Brain microvascular endothelial cell (primary cell): ENCODE measurements around the gene CHST6.
A peak's percentile ranks its signal among the peaks of the same experiment; 100 is the strongest.

Source experiments
- DNase-seq: peaks from one replicate; pipeline ENCODE4 v3.0.0-alpha.2; 2020
- H3K27ac ChIP-seq: fragments of 250-450 bp; sonication (Bioruptor Pico); 2 replicates; pipeline ENCODE4 v1.5.1; 2020; ENCODE audit warnings: mild to moderate bottlenecking, moderate library complexity
- H3K27me3 ChIP-seq: fragments of 250-450 bp; sonication (Bioruptor Pico); replicated peaks from 2 replicates; pipeline ENCODE4 v1.5.1; 2020; ENCODE audit warnings: mild to moderate bottlenecking
- H3K36me3 ChIP-seq: fragments of 250-450 bp; sonication (Bioruptor Pico); replicated peaks from 2 replicates; pipeline ENCODE4 v1.5.1; 2020; ENCODE audit warnings: mild to moderate bottlenecking
- H3K4me3 ChIP-seq: 2 replicates; pipeline ENCODE4 v1.5.1; 2011; ENCODE audit warnings: low read depth, mild to moderate bottlenecking, control low read depth, low read length, moderate library complexity
- CTCF ChIP-seq: IDR thresholded peaks from 2 replicates; pipeline ENCODE4 v1.5.1; 2011; ENCODE audit warnings: low read depth, mild to moderate bottlenecking, moderate library complexity, low read length, control low read depth, inconsistent platforms; ENCODE audit errors: missing control alignments
- in situ Hi-C: cut with HindIII; loops from 2 replicates; pipeline ENCODE4 v1.10.0; 2017; ENCODE audit warnings: low sequenced_read_pairs, low pct_ligation_motif_present

The CHST6 gene

DNA sequence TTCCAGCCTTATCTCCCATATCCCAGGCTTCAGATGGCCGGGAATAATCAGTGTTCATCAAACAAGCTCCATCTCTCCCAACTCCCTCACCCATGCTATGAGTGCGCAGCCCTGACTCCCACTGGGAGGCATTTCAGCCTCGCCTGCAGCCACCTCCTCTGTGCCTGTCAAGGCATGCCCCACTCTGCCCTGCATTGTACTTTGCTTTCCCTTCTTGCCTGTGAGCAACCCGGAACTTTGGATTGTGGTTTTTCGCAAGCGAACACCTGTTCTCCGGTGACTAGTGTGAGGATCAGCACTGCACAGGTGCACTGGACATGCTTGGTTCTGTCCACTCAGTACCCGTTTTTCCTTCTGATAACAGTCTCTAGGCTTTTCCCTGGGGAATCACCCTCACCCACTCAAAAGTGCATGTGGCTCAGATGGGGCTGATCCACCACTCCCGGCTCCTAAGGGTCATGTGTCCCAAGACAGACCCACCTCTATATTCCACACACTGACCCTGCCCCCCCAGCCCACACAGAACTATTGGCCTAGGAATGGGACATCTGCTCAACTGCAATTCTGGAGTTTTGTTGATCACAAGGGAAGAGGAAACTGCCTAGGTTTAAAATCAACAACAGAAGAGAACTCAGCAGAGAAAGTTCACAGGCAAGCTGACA, 9.1 kb downstream of the CHST6 start:
- in situ Hi-C loops: no loop called here
- H3K4me3 ChIP-seq: no peak overlapping the region
- no peaks in the 10 kb centered on the region for H3K36me3 ChIP-seq
- H3K27ac ChIP-seq: no peak overlapping the region
- H3K27me3 ChIP-seq: no peaks in the 10 kb centered on the region
- no peak for DNase-seq
- no peak for TF ChIP-seq CTCF

DNA sequence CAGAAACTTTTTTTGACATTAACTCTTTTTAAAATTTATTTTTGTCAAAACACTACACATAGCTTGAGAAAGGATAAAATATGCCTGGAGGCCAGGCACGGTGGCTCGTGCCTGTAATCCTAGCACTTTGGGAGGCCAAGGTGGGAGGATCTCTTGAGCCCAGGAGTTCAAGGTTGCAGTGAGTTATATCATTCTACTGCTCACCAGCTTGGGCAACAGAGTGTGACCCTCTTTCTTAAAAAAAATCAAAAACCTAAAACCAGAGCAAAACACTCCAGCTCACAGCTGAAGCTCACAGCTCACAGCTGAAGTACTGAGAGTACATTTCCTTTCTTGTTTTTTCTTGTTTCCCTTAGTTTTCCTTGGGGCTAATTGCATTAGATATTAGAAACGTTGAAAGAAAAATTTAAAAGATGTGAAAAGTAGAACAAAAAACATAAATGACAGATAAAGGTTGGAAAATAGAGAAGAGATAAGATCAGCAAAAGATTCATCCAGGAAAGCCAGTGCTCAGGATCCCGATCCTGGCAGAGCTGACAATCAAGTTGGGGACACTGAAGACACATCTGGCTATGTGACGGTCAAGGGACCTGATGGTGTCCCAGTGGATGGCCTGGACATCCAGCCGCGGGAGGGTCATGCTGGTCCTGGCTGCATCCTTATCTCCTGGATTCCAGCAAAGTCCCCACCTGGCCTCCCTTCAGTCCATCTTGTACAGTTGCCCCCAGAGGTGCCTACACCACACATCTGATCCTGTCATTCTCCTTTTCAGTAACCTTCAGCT, 9.8 kb downstream of the CHST6 start:
- no peak for DNase-seq
- Histone ChIP-seq H3K36me3 (no peaks in the 10 kb centered on the region), H3K4me3 (no peak overlapping the region), H3K27me3 (no peaks in the 10 kb centered on the region), H3K27ac (no peak overlapping the region)
- no peak for TF ChIP-seq CTCF
- in situ Hi-C loops: no loop called here

GRCh38 chr16:75483222-75483621, 12.0 kb downstream of the CHST6 start:
- Histone ChIP-seq H3K4me3 (no peak overlapping the region), H3K36me3 (no peaks in the 10 kb centered on the region), H3K27me3 (no peaks in the 10 kb centered on the region), H3K27ac (no peak overlapping the region)
- TF ChIP-seq CTCF: no peak
- DNase-seq: peak; percentile 29
- in situ Hi-C loops: no loop called here

- Histone ChIP-seq H3K4me3 (no peak overlapping the region), H3K27ac (no peak overlapping the region), H3K27me3 (no peaks in the 10 kb centered on the region), H3K36me3 (no peaks in the 10 kb centered on the region)
- in situ Hi-C loops: no loop called here
- no peak for TF ChIP-seq CTCF
- no peak for DNase-seq
Observed at GRCh38 chr16:75482434-75483205, 12.6 kb downstream of the CHST6 start.

- peak; percentile 11 for TF ChIP-seq CTCF
- in situ Hi-C loops: no loop called here
- Histone ChIP-seq H3K27me3 (no peaks in the 10 kb centered on the region), H3K4me3 (no peak overlapping the region), H3K27ac (no peak overlapping the region), H3K36me3 (no peaks in the 10 kb centered on the region)
- no peak for DNase-seq
Observed at GRCh38 chr16:75481475-75481874, 13.8 kb downstream of the CHST6 start.
